Keratinocyte (primary cell): ENCODE measurements around the gene MLH1. TPM values are rescaled to one million over a fixed set of nuclear protein-coding genes. Genes with fewer than 3 reads are reported as not detected.
A peak's percentile ranks its signal among the peaks of the same experiment; 100 is the strongest.

Experiments used
- DNase-seq: peaks from one replicate; pipeline ENCODE4 v3.0.0-alpha.2; 2011; ENCODE audit warnings: low read depth, missing footprints, low spot score
- FAIRE-seq: peaks from 2 replicates; lab custom pipeline; 2011; peaks lifted over from hg19 to GRCh38; lab: Jason Lieb, UNC
- H2AFZ ChIP-seq: 2 replicates; pipeline ENCODE4 v1.6.0; 2012; ENCODE audit warnings: low read length, control low read depth, inconsistent platforms; ENCODE audit not compliant: control insufficient read depth
- H3K27ac ChIP-seq: 2 replicates; pipeline ENCODE4 v1.5.1; 2011; ENCODE audit warnings: low read length; ENCODE audit not compliant: control insufficient read depth, insufficient read depth
- H3K27me3 ChIP-seq: 3 replicates; pipeline ENCODE4 v1.6.0; 2011; ENCODE audit warnings: low read length; ENCODE audit not compliant: control insufficient read depth, insufficient read depth; ENCODE audit errors: extremely low read depth
- H3K36me3 ChIP-seq, 2 experiments: 2 replicates in 1 of 2; 3 replicates in 1 of 2; pipeline ENCODE4 v1.5.1; 2011; ENCODE audit warnings: low read length in 2 of 2, mild to moderate bottlenecking in 1 of 2; ENCODE audit not compliant: control insufficient read depth in 2 of 2, insufficient read depth in 2 of 2; ENCODE audit errors: extremely low read depth in 1 of 2
- H3K4me1 ChIP-seq: 3 replicates; pipeline ENCODE4 v1.5.1; 2011; ENCODE audit warnings: low read length; ENCODE audit not compliant: control insufficient read depth, insufficient read depth; ENCODE audit errors: extremely low read depth
- H3K4me2 ChIP-seq: 3 replicates; pipeline ENCODE4 v1.6.0; 2011; ENCODE audit warnings: low read depth, low read length; ENCODE audit not compliant: control insufficient read depth, insufficient read depth; ENCODE audit errors: extremely low read depth
- H3K4me3 ChIP-seq, 3 experiments: fragments of 200-600 bp in 1 of 3; sonication (generic) in 1 of 3; 2 replicates in 2 of 3; 3 replicates in 1 of 3; pipeline ENCODE4 v1.5.1; 2011 to 2016; ENCODE audit warnings: low read length in 3 of 3, mild to moderate bottlenecking in 3 of 3, control low read depth in 2 of 3, inconsistent platforms in 1 of 3, low read depth in 1 of 3, mixed read lengths in 1 of 3, mixed run types in 1 of 3, moderate library complexity in 1 of 3; ENCODE audit not compliant: control insufficient read depth in 2 of 3, insufficient read depth in 2 of 3; ENCODE audit errors: extremely low read depth in 1 of 3
- H3K79me2 ChIP-seq: 2 replicates; pipeline ENCODE4 v1.6.0; 2012; ENCODE audit warnings: low read length; ENCODE audit not compliant: control insufficient read depth, insufficient read depth
- H3K9ac ChIP-seq: 3 replicates; pipeline ENCODE4 v1.6.0; 2011; ENCODE audit warnings: low read length; ENCODE audit not compliant: control insufficient read depth, insufficient read depth; ENCODE audit errors: extremely low read depth
- H3K9me1 ChIP-seq: 3 replicates; pipeline ENCODE4 v1.6.0; 2011; ENCODE audit warnings: low read length; ENCODE audit not compliant: control insufficient read depth, insufficient read depth; ENCODE audit errors: extremely low read depth
- H3K9me3 ChIP-seq: 2 replicates; pipeline ENCODE4 v1.5.1; 2012; ENCODE audit warnings: low read depth, low read length; ENCODE audit not compliant: control insufficient read depth
- H4K20me1 ChIP-seq: 3 replicates; pipeline ENCODE4 v1.6.0; 2011; ENCODE audit warnings: low read length; ENCODE audit not compliant: control insufficient read depth, insufficient read depth; ENCODE audit errors: extremely low read depth
- EZH2 ChIP-seq: IDR thresholded peaks from one replicate; pipeline ENCODE4 v1.6.1; 2012; ENCODE audit warnings: inconsistent platforms, mild to moderate bottlenecking, low read length, moderate library complexity
- dilution Hi-C: fragments of 300-500 bp; cut with MboI; formaldehyde crosslinking; loops from one replicate; pipeline ENCODE4 v1.7.0; 2020; ENCODE audit warnings: low sequenced_read_pairs; ENCODE audit not compliant: extremely low pct_ligation_motif_present
- polyA plus RNA-seq, 5 experiments: library from polyadenylated mRNA; depleted of rRNA in 3 of 5; stranded (reverse) in 3 of 5; stranded (forward) in 1 of 5; unstranded in 1 of 5; fragments of >200 nt; gene quantifications; 1 replicate in 1 of 5; 2 replicates in 3 of 5; 3 replicates in 1 of 5; pipeline versions ENCODE4 v1.2.1 to v1.2.3, GENCODE V29; 2011 to 2012; ENCODE audit warnings: missing spikeins in 2 of 5, low read depth in 1 of 5, low replicate concordance in 1 of 5
- TF ChIP-seq, protein P1 (sequence below), 3 experiments: IDR thresholded peaks in 1 of 3; conservative IDR thresholded peaks in 1 of 3; optimal IDR thresholded peaks in 1 of 3; 2 replicates in 2 of 3; 3 replicates in 1 of 3; pipeline versions ENCODE3 to v1.5.1; 2011; ENCODE audit warnings: low read length in 3 of 3, mild to moderate bottlenecking in 3 of 3, moderate library complexity in 2 of 3, control low read depth in 1 of 3, inconsistent platforms in 1 of 3; ENCODE audit not compliant: insufficient read depth in 2 of 3; ENCODE audit errors: extremely low read depth in 1 of 3

Gene MLH1
- polyA plus RNA-seq, 1 donor (not counting 4 experiments of a cell fraction or from before 2014, with no cell fraction given) = 44.7 TPM

DNA sequence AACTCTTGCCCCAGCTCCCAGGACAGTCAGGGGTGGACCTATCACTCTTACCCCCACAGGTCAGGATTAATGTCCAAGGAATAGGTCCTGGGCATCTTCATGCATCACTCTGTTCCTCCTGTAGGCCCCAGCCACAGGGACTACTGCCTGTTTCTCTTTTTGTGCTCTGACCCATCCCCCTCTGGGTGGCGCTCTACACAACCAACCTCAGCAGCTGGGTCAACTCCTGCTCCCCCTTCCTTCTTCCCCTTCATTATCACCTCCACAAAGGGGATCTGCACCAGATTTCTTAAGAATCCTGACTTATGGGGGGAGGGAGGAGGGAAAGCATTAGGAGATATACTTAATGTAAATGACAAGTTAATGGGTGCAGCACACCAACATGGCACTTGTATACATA lies 36.3 kb upstream of the MLH1 start:
- no peak for TF ChIP-seq EZH2
- TF ChIP-seq, protein P1, sequence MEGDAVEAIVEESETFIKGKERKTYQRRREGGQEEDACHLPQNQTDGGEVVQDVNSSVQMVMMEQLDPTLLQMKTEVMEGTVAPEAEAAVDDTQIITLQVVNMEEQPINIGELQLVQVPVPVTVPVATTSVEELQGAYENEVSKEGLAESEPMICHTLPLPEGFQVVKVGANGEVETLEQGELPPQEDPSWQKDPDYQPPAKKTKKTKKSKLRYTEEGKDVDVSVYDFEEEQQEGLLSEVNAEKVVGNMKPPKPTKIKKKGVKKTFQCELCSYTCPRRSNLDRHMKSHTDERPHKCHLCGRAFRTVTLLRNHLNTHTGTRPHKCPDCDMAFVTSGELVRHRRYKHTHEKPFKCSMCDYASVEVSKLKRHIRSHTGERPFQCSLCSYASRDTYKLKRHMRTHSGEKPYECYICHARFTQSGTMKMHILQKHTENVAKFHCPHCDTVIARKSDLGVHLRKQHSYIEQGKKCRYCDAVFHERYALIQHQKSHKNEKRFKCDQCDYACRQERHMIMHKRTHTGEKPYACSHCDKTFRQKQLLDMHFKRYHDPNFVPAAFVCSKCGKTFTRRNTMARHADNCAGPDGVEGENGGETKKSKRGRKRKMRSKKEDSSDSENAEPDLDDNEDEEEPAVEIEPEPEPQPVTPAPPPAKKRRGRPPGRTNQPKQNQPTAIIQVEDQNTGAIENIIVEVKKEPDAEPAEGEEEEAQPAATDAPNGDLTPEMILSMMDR (optimal IDR thresholded peaks at IDR 0.05 in 1 of 3, IDR thresholded peaks at IDR 0.05 in 1 of 3, conservative IDR thresholded peaks at IDR 0.05 in 1 of 3; ENCODE audit: extremely low read depth in 1 of 3, insufficient read depth in 2 of 3, low read length in 3 of 3) = no peak
- Histone ChIP-seq H2AFZ (no peak overlapping the region), H3K4me1 (peaks cover 12% of the 10 kb centered on the region), H3K9me1 (no peaks in the 10 kb centered on the region), H3K4me2 (no peak overlapping the region), H3K9ac (no peak overlapping the region), H4K20me1 (no peaks in the 10 kb centered on the region), H3K27me3 (no peaks in the 10 kb centered on the region), H3K4me3 (no peak overlapping the region), H3K27ac (no peak overlapping the region), H3K79me2 (no peaks in the 10 kb centered on the region), H3K9me3 (no peaks in the 10 kb centered on the region), H3K36me3 (no peaks in the 10 kb centered on the region)
- FAIRE-seq (no peak), DNase-seq (no peak)
- dilution Hi-C loops = no loop called here

- TF ChIP-seq, protein P1 (optimal IDR thresholded peaks at IDR 0.05 in 1 of 3, IDR thresholded peaks at IDR 0.05 in 1 of 3, conservative IDR thresholded peaks at IDR 0.05 in 1 of 3; ENCODE audit: extremely low read depth in 1 of 3, insufficient read depth in 2 of 3, low read length in 3 of 3) = no peak
- no peak for TF ChIP-seq EZH2
- Histone ChIP-seq H3K4me2 (peak overlapping the region; percentile 82), H3K27ac (peak overlapping the region; percentile 92), H3K36me3 (no peaks in the 10 kb centered on the region), H3K9ac (peak overlapping the region; percentile 72), H3K79me2 (no peaks in the 10 kb centered on the region), H3K4me1 (peaks cover 12% of the 10 kb centered on the region), H3K27me3 (no peaks in the 10 kb centered on the region), H2AFZ (peak overlapping the region; percentile 61), H4K20me1 (no peaks in the 10 kb centered on the region), H3K9me1 (no peaks in the 10 kb centered on the region), H3K9me3 (no peaks in the 10 kb centered on the region), H3K4me3 (peak overlapping the region in 2 of 3 experiments; percentile 35 to 45)
- DNase-seq (peak; percentile 63), FAIRE-seq (peak; percentile 84)
- dilution Hi-C loops = no loop called here
These were observed 35.2 kb upstream of the MLH1 start for GRCh38 chr3:36957862-36958686.
